Measurements from ENCODE around the gene SLC6A20. TPM values are rescaled to one million over a fixed set of nuclear protein-coding genes. Genes with fewer than 3 reads are reported as not detected.

SLC6A20 gene
- total RNA-seq, 1 donor from 2014 or later, result 1.5 TPM

GRCh38 chr3:45807133-45807532 is 10.8 kb upstream of the SLC6A20 start:
- H3K4me1 Mint-ChIP-seq (ENCODE audit: unreplicated experiment), result peaks cover 8% of the 10 kb centered on the region
- no peaks in the 10 kb centered on the region for H3K9me3 Mint-ChIP-seq
- peaks cover 4% of the 10 kb centered on the region for H3K27me3 Mint-ChIP-seq
- H3K36me3 Mint-ChIP-seq, result peaks cover 10% of the 10 kb centered on the region
- no peak for DNase-seq (ENCODE audit: extremely low spot score, unreplicated experiment)
- TF ChIP-seq CTCF (conservative IDR thresholded peaks at IDR 0.05), result no peak
- no peak overlapping the region for H3K4me3 Mint-ChIP-seq
- no peak overlapping the region for H3K27ac Mint-ChIP-seq

- TF ChIP-seq CTCF (conservative IDR thresholded peaks at IDR 0.05), result no peak
- H3K36me3 Mint-ChIP-seq, result peaks cover 4% of the 10 kb centered on the region
- no peak for DNase-seq (ENCODE audit: extremely low spot score, unreplicated experiment)
Measured at GRCh38 chr3:45806072-45806471, 9.7 kb upstream of the SLC6A20 start.

GRCh38 chr3:45803252-45803935 is 7.1 kb upstream of the SLC6A20 start:
- Mint-ChIP-seq H3K27ac (no peak overlapping the region), H3K4me3 (no peak overlapping the region), H3K36me3 (peaks cover 4% of the 10 kb centered on the region), H3K27me3 (peaks cover 18% of the 10 kb centered on the region), H3K9me3 (no peaks in the 10 kb centered on the region), H3K4me1 (ENCODE audit: unreplicated experiment) (peaks cover 5% of the 10 kb centered on the region)
- DNase-seq (ENCODE audit: extremely low spot score, unreplicated experiment), result peak; percentile 40
- no peak for TF ChIP-seq CTCF (conservative IDR thresholded peaks at IDR 0.05)

More at GRCh38 chr3:45806072-45806471, 9.7 kb upstream of the SLC6A20 start:
- Mint-ChIP-seq H3K27me3 (peaks cover 4% of the 10 kb centered on the region), H3K4me3 (no peak overlapping the region), H3K4me1 (ENCODE audit: unreplicated experiment) (peaks cover 8% of the 10 kb centered on the region), H3K27ac (no peak overlapping the region), H3K9me3 (no peaks in the 10 kb centered on the region)

GRCh38 chr3:45802146-45802545 is 5.8 kb upstream of the SLC6A20 start:
- peaks cover 4% of the 10 kb centered on the region for H3K36me3 Mint-ChIP-seq
- TF ChIP-seq CTCF (conservative IDR thresholded peaks at IDR 0.05), result no peak
- no peak overlapping the region for H3K4me3 Mint-ChIP-seq
- peak; percentile 13 for DNase-seq (ENCODE audit: extremely low spot score, unreplicated experiment)
- no peak overlapping the region for H3K27ac Mint-ChIP-seq
- peaks cover 31% of the 10 kb centered on the region for H3K27me3 Mint-ChIP-seq
- no peaks in the 10 kb centered on the region for H3K9me3 Mint-ChIP-seq
- no peaks in the 10 kb centered on the region for H3K4me1 Mint-ChIP-seq (ENCODE audit: unreplicated experiment)

GRCh38 chr3:45800611-45801010 is 4.3 kb upstream of the SLC6A20 start:
- no peaks in the 10 kb centered on the region for H3K9me3 Mint-ChIP-seq
- no peak overlapping the region for H3K4me3 Mint-ChIP-seq
- H3K27ac Mint-ChIP-seq, result no peak overlapping the region
- no peak for DNase-seq (ENCODE audit: extremely low spot score, unreplicated experiment)
- H3K4me1 Mint-ChIP-seq (ENCODE audit: unreplicated experiment), result peaks cover 4% of the 10 kb centered on the region
- no peaks in the 10 kb centered on the region for H3K36me3 Mint-ChIP-seq
- peaks cover 44% of the 10 kb centered on the region for H3K27me3 Mint-ChIP-seq
- no peak for TF ChIP-seq CTCF (conservative IDR thresholded peaks at IDR 0.05)

All from type B pancreatic cell (in vitro differentiated cells).